Left ventricle myocardium superior (tissue), 1 donor: Measurements from ENCODE around the gene IL10. TPM values are rescaled to one million over a fixed set of nuclear protein-coding genes. Genes with fewer than 3 reads are reported as not detected.

Experiments used
- ATAC-seq: fragments of 200-7000 bp; cut with Tn5 transposase; one replicate; pipeline ENCODE4 v1.9.1; 2020; ENCODE audit warnings: mild to moderate bottlenecking, moderate library complexity
- DNase-seq: peaks from one replicate; pipeline ENCODE4 v3.0.0-alpha.2; 2020
- intact Hi-C: fragments of 100-400 bp; cut with micrococcal nuclease; formaldehyde crosslinking; loops from one replicate; pipeline ENCODE4 v1.11.0; 2022
- total RNA-seq: library from RNA; stranded (reverse); fragmentation: NEBNext Ultra II Directional; extraction: Animal tissue kit (Norgen Biotek cat#: 25700); gene quantifications from one replicate; pipeline ENCODE4 v1.2.1, GENCODE V29; 2021
- donor health status: DM: no; HTN: yes; CAD: no; lungs with severe emphysema.

Gene IL10
- total RNA-seq, 1 donor from 2014 or later = 0.37 TPM

GRCh38 chr1:206741142-206741701 is 31.1 kb downstream of the IL10 start:
- ATAC-seq (no peak), DNase-seq (no peak)
- intact Hi-C loops = no loop called here

- DNase-seq = no peak
- intact Hi-C loops = no loop called here
- no peak for ATAC-seq
Observed at GRCh38 chr1:206739411-206740076, 32.8 kb downstream of the IL10 start.

- no peak for ATAC-seq
- intact Hi-C loops = no loop called here
- DNase-seq = no peak
Observed at GRCh38 chr1:206738370-206739366, 33.6 kb downstream of the IL10 start.

- intact Hi-C loops = no loop called here
- no peak for DNase-seq
- ATAC-seq = peak; percentile 64
Observed at GRCh38 chr1:206737729-206738201, 34.5 kb downstream of the IL10 start.

GRCh38 chr1:206736878-206737728 is 35.2 kb downstream of the IL10 start:
- no peak for DNase-seq
- intact Hi-C loops = no loop called here
- ATAC-seq = peak; percentile 63

- DNase-seq (no peak), ATAC-seq (no peak)
- intact Hi-C loops = no loop called here
Observed at GRCh38 chr1:206735553-206736031, 36.7 kb downstream of the IL10 start.

GRCh38 chr1:206734499-206735142 is 37.7 kb downstream of the IL10 start:
- ATAC-seq (peak; percentile 22), DNase-seq (peak; percentile 61)
- intact Hi-C loops = no loop called here

- DNase-seq = no peak
- intact Hi-C loops = no loop called here
- ATAC-seq = no peak
Observed at GRCh38 chr1:206732992-206733391, 39.3 kb downstream of the IL10 start.

GRCh38 chr1:206732508-206732907 is 39.8 kb downstream of the IL10 start:
- ATAC-seq = no peak
- DNase-seq = no peak
- intact Hi-C loops = no loop called here

GRCh38 chr1:206729507-206729906 is 42.8 kb downstream of the IL10 start:
- ATAC-seq = no peak
- intact Hi-C loops = loop anchor here (5.0 kb wide), 1 partner anchor 183 kb away; no protein-coding TSS in a partner anchor

GRCh38 chr1:206729050-206729449 is 43.2 kb downstream of the IL10 start:
- DNase-seq (no peak), ATAC-seq (no peak)
- intact Hi-C loops = loop anchor here (5.0 kb wide), 1 partner anchor 183 kb away; no protein-coding TSS in a partner anchor

More at GRCh38 chr1:206729507-206729906, 42.8 kb downstream of the IL10 start:
- DNase-seq = no peak

- intact Hi-C loops = loop anchor here (5.0 kb wide), 1 partner anchor 184 kb away; no protein-coding TSS in a partner anchor
- ATAC-seq (no peak), DNase-seq (no peak)
Observed at GRCh38 chr1:206728697-206728987, 43.7 kb downstream of the IL10 start.

GRCh38 chr1:206727981-206728696 is 44.2 kb downstream of the IL10 start:
- no peak for ATAC-seq
- intact Hi-C loops = loop anchor here (5.0 kb wide), 1 partner anchor 184 kb away; no protein-coding TSS in a partner anchor
- DNase-seq = no peak

- ATAC-seq (no peak), DNase-seq (no peak)
- intact Hi-C loops = loop anchor here (5.0 kb wide), 1 partner anchor 187 kb away; no protein-coding TSS in a partner anchor
Observed at GRCh38 chr1:206725109-206725963, 47.0 kb downstream of the IL10 start.

GRCh38 chr1:206723805-206724472 is 48.4 kb downstream of the IL10 start:
- ATAC-seq (peak; percentile 81), DNase-seq (peak; percentile 67)
- intact Hi-C loops = no loop called here

GRCh38 chr1:206723462-206723804 is 48.9 kb downstream of the IL10 start:
- no peak for DNase-seq
- ATAC-seq = no peak
- intact Hi-C loops = no loop called here
